ENCODE results near the gene MFAP3L.

- TF ChIP-seq REST (IDR thresholded peaks at IDR 0.05; ENCODE audit: insufficient read depth in 1 of 2, low read depth in 2 of 2, low read length in 2 of 2) (no peak), TAF1 (IDR thresholded peaks at IDR 0.05; ENCODE audit: borderline replicate concordance, insufficient read depth, low read length) (no peak), POLR2AphosphoS5 (IDR thresholded peaks at IDR 0.05; ENCODE audit: low read depth, low read length) (no peak)
These were observed 17.8 kb downstream of the MFAP3L start for GRCh38 chr4:170008371-170008770.

Data from PFSK-1 (cell line).